Adrenal gland (tissue), 12 donors: ENCODE results near the gene SLC1A7. TPM values are rescaled to one million over a fixed set of nuclear protein-coding genes. Genes with fewer than 3 reads are reported as not detected.
A peak's percentile ranks its signal among the peaks of the same experiment; 100 is the strongest.

ENCODE experiments used
- DNase-seq, 7 donors: peaks; one replicate each; pipeline ENCODE4 v3.0.0-alpha.2; 2019 to 2020
- H3K27ac ChIP-seq, 5 donors: fragments of 200-600 bp; sonication (generic) in 4 of 5; 1 replicate in 3 of 5; 2 replicates in 2 of 5; pipeline versions ENCODE4 v1.5.1 to v1.8.0; 2016 to 2020; ENCODE audit warnings: mild to moderate bottlenecking in 1 of 5
- H3K27me3 ChIP-seq: fragments of 200-600 bp; 2 replicates; pipeline ENCODE4 v1.8.0; 2021
- H3K36me3 ChIP-seq, 2 donors: fragments of 200-600 bp; replicated peaks in 1 of 2; 1 replicate in 1 of 2; 2 replicates in 1 of 2; pipeline versions ENCODE4 v1.5.1 to v1.8.0; 2018 to 2022
- H3K4me1 ChIP-seq, 2 donors: fragments of 200-600 bp; replicated peaks in 1 of 2; 1 replicate in 1 of 2; 2 replicates in 1 of 2; pipeline versions ENCODE4 v1.5.1 to v1.8.0; 2018 to 2021
- H3K4me3 ChIP-seq, 4 donors: fragments of 200-600 bp; sonication (generic) in 3 of 4; one replicate each; pipeline ENCODE4 v1.5.1; 2016 to 2018
- H3K9me3 ChIP-seq, 3 donors: fragments of 200-600 bp; sonication (generic) in 1 of 3; replicated peaks in 1 of 3; 1 replicate in 2 of 3; 2 replicates in 1 of 3; pipeline versions ENCODE4 v1.5.1 to v1.8.0; 2016 to 2021
- CTCF ChIP-seq, 6 experiments: fragments of 450-650 bp in 4 of 6; fragments of 200-600 bp in 2 of 6; sonication (generic) in 1 of 6; IDR thresholded peaks; 1 replicate in 5 of 6; 2 replicates in 1 of 6; pipeline versions ENCODE4 v1.5.1 to v1.8.0; 2016 to 2021; ENCODE audit warnings: antibody characterized with exemption in 6 of 6, mild to moderate bottlenecking in 2 of 6, moderate library complexity in 1 of 6
- POLR2A ChIP-seq, 2 donors: fragments of 450-650 bp; IDR thresholded peaks; one replicate each; pipeline ENCODE4 v1.6.1; 2017; ENCODE audit warnings: antibody characterized with exemption in 2 of 2, mild to moderate bottlenecking in 2 of 2, moderate library complexity in 1 of 2
- WGBS, 4 donors: extraction: QIAGEN DNeasy Blood & Tissue Kit in 2 of 4; methylation state at CpG; one replicate each; pipeline versions ENCODE4 v1.1.5 to v1.1.7; 2013 to 2017; 5-methylcytosine and 5-hydroxymethylcytosine counted together
- intact Hi-C, 2 donors: fragments of 100-400 bp; cut with DNase I; formaldehyde crosslinking; loops; one replicate each; pipeline versions ENCODE4 v1.14.1 to v1.15.0; 2022 to 2023
- polyA plus RNA-seq, 3 donors: library from polyadenylated mRNA; stranded (reverse); fragments of 200-250 nt in 2 of 3; fragments of 350-450 nt in 1 of 3; fragmentation: Illumina TruSeq in 1 of 3; extraction: RNeasy Lipid Tissue Mini Kit (QIAGEN cat#74804) in 1 of 3; gene quantifications; one replicate each; pipeline ENCODE4 v1.2.3, GENCODE V29; 2013 to 2014
- total RNA-seq, 9 donors: library from RNA; depleted of rRNA in 4 of 9; stranded (reverse); fragments of >200 nt in 4 of 9; fragments of 120-200 nt in 1 of 9; fragmentation: NEBNext Ultra II Directional in 1 of 9; extraction: Animal tissue kit (Norgen Biotek cat#: 25700) in 1 of 9; gene quantifications; one replicate each; pipeline versions ENCODE4 v1.1.0 to v1.2.4, GENCODE V29; 2013 to 2023
- donor health status: healthy with polysubstance abuse.
- donor health status: Bipolar disorder and iron deficiency.
- donor health status: DM: yes; HTN: yes; CAD: no.
- donor health status: DM: no; HTN: no; CAD: no.
- donor health status: DM: no; HTN: no; CAD: no.
- donor health status: DM: yes; HTN: yes; CAD: no.

SLC1A7 gene
- total and polyA plus RNA-seq, 12 donors = 0.05 to 1.6 (median 0.17) TPM; not detected in 7

- Histone ChIP-seq H3K27ac (peak within 1 kb of the TSS in 2 of 5 donors; percentile 24 to 62), H3K4me1 (peaks cover 8 to 16% of the 10 kb centered on the region in 2 donors), H3K27me3 (peaks cover 13% of the 10 kb centered on the region), H3K9me3 (no peaks in the 10 kb centered on the region), H3K4me3 (peak within 1 kb of the TSS in 2 of 4 donors; percentile 9 to 62), H3K36me3 (no peaks in the 10 kb centered on the region)
- no peak for TF ChIP-seq POLR2A (IDR thresholded peaks at IDR 0.05)
- TF ChIP-seq CTCF (IDR thresholded peaks at IDR 0.05) = no peak
- WGBS, 4 donors = 1 to 6% (median 2%) methylated on average over 19 to 73 of the region's 73 CpGs
- peak in 2 of 7 donors; percentile 25 to 29 for DNase-seq
- intact Hi-C loops = no loop called here
Measured at GRCh38 chr1:53061859-53062707, 80.4 kb downstream of the SLC1A7 start, which contains the start of gene PODN. PODN (plus strand) TSS chr1:53062213; CDS start chr1:53069856, 7,643 bp downstream.

- Histone ChIP-seq H3K36me3 (no peaks in the 10 kb centered on the region), H3K4me1 (peaks cover 8 to 16% of the 10 kb centered on the region in 2 donors), H3K27ac (peak overlapping the region in 2 of 5 donors; percentile 24 to 62), H3K4me3 (peak overlapping the region in 1 of 4 donors; percentile 62), H3K27me3 (peaks cover 13% of the 10 kb centered on the region), H3K9me3 (no peaks in the 10 kb centered on the region)
- 53 to 72% (median 60%) methylated on average over 7 to 19 of the region's 19 CpGs for WGBS, 4 donors
- intact Hi-C loops = no loop called here
- DNase-seq = peak in 1 of 7 donors; percentile 31
- TF ChIP-seq POLR2A (IDR thresholded peaks at IDR 0.05) = no peak
- no peak for TF ChIP-seq CTCF (IDR thresholded peaks at IDR 0.05)
Measured at GRCh38 chr1:53061123-53061858, 81.1 kb downstream of the SLC1A7 start.

- H3K9me3 ChIP-seq = no peaks in the 10 kb centered on the region
- H3K4me3 ChIP-seq = no peak overlapping the region
- DNase-seq = peak in 1 of 7 donors; percentile 32
- peak overlapping the region in 2 of 5 donors; percentile 24 to 62 for H3K27ac ChIP-seq
- H3K27me3 ChIP-seq = peaks cover 13% of the 10 kb centered on the region
- TF ChIP-seq POLR2A (IDR thresholded peaks at IDR 0.05) (no peak), CTCF (IDR thresholded peaks at IDR 0.05) (no peak)
- H3K36me3 ChIP-seq = no peaks in the 10 kb centered on the region
- WGBS, 4 donors = 36 to 55% (median 40%) methylated on average over 1 of the region's 1 CpG
- intact Hi-C loops = no loop called here
- H3K4me1 ChIP-seq = peaks cover 8 to 16% of the 10 kb centered on the region in 2 donors
Measured at GRCh38 chr1:53060579-53060978, 81.9 kb downstream of the SLC1A7 start.

- H3K4me1 ChIP-seq = peaks cover 1 to 8% of the 10 kb centered on the region in 2 donors
- no peaks in the 10 kb centered on the region for H3K9me3 ChIP-seq
- intact Hi-C loops = no loop called here
- peak overlapping the region in 1 of 5 donors; percentile 10 for H3K27ac ChIP-seq
- TF ChIP-seq POLR2A (IDR thresholded peaks at IDR 0.05) = no peak
- TF ChIP-seq CTCF (IDR thresholded peaks at IDR 0.05) = no peak
- peaks cover under 1% of the 10 kb centered on the region for H3K27me3 ChIP-seq
- no peak overlapping the region for H3K4me3 ChIP-seq
- H3K36me3 ChIP-seq = no peaks in the 10 kb centered on the region
- WGBS, 4 donors = 77 to 86% (median 80%) methylated on average over 2 of the region's 2 CpGs
- DNase-seq = no peak
Measured at GRCh38 chr1:53057127-53057526, 85.3 kb downstream of the SLC1A7 start.
